ENCODE measurements around the gene DGKQ. TPM values are rescaled to one million over a fixed set of nuclear protein-coding genes. Genes with fewer than 3 reads are reported as not detected.
"Not testable (repeated sequence)": the region's sequence is repeated elsewhere in the genome, so short reads cannot be mapped to it uniquely, and the experiment has no call there.

DGKQ gene
- total RNA-seq, 2 experiments from 2014 or later, result 11.1 to 11.4 TPM

DNA sequence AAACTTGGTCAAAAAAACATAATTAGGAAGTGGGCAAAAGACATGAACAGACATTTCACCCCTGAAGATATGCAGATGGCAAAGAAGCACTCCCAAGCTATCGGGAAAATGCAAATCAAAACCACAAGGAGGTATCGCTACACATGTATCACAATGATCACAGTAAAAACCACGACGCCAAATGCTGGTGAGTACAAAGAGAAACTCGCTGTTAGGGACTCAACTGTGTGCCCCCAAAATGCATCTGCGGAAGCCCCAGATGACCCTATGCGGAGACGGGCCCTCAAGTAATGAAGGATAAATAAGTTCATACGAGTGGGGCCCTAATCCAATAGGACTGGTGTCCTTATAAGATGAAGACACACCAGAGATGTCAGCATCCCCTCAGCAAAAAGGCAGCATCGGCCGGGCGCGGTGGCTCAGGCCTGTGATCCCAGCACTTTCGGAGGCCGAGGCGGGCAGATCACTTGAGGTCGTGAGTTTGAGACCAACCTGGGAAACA lies 51.5 kb downstream of the DGKQ start:
- H3K4me1 Mint-ChIP-seq (ENCODE audit: low read depth), result peaks cover 63% of the 10 kb centered on the region
- POLR2A ChIA-PET, result no interaction called here
- intact Hi-C loops (cut with micrococcal nuclease), result loop anchor here (1.0 kb wide), 1 partner anchor 8 kb away; no protein-coding TSS in a partner anchor

DNA sequence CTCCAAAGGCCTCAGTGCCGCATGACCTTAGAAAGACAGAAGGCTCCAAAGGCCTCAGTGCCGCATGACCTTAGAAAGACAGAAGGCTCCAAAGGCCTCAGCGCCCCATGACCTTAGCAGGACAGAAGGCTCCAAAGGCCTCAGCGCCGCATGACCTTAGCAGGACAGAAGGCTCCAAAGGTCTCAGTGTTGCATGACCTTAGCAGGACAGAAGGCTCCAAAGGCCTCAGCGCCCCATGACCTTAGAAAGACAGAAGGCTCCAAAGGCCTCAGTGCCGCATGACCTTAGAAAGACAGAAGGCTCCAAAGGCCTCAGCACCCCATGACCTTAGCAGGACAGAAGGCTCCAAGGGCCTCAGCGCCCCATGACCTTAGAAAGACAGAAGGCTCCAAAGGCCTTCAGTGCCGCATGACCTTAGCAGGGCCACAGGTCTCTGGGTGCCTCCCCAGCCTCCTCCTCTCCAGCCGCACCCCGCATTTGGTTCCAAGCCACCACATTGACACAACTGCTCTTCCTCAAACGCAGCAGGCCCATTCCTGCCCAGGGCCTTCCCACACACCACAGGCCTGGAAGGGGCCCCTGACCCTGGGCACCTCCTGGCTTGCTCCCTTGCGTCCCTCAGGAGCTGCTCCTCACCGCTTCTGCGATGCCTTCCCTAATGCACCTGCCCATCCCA lies 54.2 kb downstream of the DGKQ start:
- Mint-ChIP-seq H3K4me1 (ENCODE audit: low read depth) (peaks cover 64% of the 10 kb centered on the region), H3K9me3 (peaks cover 12% of the 10 kb centered on the region), H3K36me3 (peaks cover 17% of the 10 kb centered on the region)
- ChIA-PET POLR2A (interaction anchor here (0.9 kb wide), 1 partner anchor 13 kb away, joined by 3 read pairs; the partner anchor contains the start of gene TMEM175), CTCF (interaction anchor here (0.6 kb wide), 1 partner anchor 68 kb away, joined by 3 read pairs; the partner anchor contains the start of gene IDUA)
- H3K27ac Mint-ChIP-seq; H3K4me3 Mint-ChIP-seq; intact Hi-C loops (cut with micrococcal nuclease); H3K27me3 Mint-ChIP-seq; DNase-seq: not testable (repeated sequence)

More for the DNA sequence above, 51.5 kb downstream of the DGKQ start:
- CTCF ChIA-PET, result interaction anchor here (0.7 to 1.6 kb wide), 4 partner anchors 10 to 180 kb away, joined by 3 to 5 read pairs (median 4); partner anchors contain the start of genes GAK, IDUA and TMEM175
- Mint-ChIP-seq H3K9me3 (peaks cover 12% of the 10 kb centered on the region), H3K36me3 (peaks cover 17% of the 10 kb centered on the region), H3K27ac (peak overlapping the region; percentile 55), H3K4me3 (peak overlapping the region; percentile 20), H3K27me3 (no peaks in the 10 kb centered on the region)
- DNase-seq, result peak; percentile 47

DNA sequence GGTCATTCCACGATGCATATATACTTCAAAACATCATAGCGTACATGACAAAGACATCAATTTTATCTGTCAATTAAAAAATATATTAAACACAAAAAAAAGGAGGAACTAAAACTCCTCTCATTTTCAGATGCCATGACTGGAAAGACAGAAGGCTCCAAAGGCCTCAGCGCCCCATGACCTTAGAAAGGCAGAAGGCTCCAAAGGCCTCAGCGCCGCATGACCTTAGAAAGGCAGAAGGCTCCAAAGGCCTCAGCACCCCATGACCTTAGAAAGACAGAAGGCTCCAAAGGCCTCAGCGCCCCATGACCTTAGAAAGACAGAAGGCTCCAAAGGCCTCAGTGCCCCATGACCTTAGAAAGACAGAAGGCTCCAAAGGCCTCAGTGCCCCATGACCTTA lies 54.8 kb downstream of the DGKQ start:
- peaks cover 62% of the 10 kb centered on the region for H3K4me1 Mint-ChIP-seq (ENCODE audit: low read depth)
- DNase-seq; POLR2A ChIA-PET; intact Hi-C loops (cut with micrococcal nuclease); H3K4me3 Mint-ChIP-seq; H3K27ac Mint-ChIP-seq; H3K27me3 Mint-ChIP-seq: not testable (repeated sequence)
- CTCF ChIA-PET, result interaction anchor here (0.6 to 1.1 kb wide), 2 partner anchors 16 to 239 kb away, joined by 3 read pairs; no protein-coding TSS in a partner anchor
- H3K36me3 Mint-ChIP-seq, result peaks cover 17% of the 10 kb centered on the region
- peaks cover 12% of the 10 kb centered on the region for H3K9me3 Mint-ChIP-seq

DNA sequence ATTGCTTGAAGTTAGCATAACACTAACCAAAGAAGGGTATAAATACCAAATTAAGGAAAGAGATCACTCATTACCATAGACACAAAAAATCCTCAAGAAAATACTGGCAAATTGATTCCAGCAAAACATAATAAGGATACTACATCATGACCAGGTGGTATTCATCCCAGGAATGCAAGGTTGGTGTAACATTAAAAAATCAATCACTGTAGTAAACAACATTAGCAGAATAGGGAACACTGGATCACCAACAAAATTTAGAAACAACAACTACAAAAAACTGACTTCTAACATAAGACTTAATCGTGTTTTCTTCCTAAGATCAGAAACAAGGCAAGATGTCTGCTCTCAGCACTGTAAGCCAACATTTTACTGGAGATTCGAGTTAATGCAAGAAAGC lies 55.4 kb downstream of the DGKQ start:
- intact Hi-C loops (cut with micrococcal nuclease), result no loop called here
- DNase-seq, result no peak

DNA sequence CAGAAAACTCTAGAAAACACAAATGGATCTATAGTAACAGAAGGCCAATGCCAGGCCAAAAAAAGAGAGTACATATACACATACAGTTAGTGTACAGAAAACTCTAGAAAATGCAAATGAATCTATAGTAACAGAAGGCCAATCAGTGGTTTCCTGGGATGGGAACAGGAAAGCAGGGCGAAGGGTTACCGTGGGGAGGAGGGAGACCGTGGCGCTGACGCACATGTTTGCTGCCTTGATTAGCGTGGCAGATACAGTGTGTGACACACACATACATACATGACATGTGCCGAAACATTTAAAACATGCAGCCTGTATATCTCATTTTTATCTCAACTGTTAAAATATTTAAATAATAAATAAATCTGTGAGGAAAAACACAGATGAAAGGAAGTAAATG lies 55.9 kb downstream of the DGKQ start:
- no peak overlapping the region for H3K27ac Mint-ChIP-seq
- peaks cover 56% of the 10 kb centered on the region for H3K4me1 Mint-ChIP-seq (ENCODE audit: low read depth)
- POLR2A ChIA-PET, result no interaction called here
- H3K27me3 Mint-ChIP-seq, result no peaks in the 10 kb centered on the region
- intact Hi-C loops (cut with micrococcal nuclease), result no loop called here
- H3K4me3 Mint-ChIP-seq, result no peak overlapping the region
- no peak for DNase-seq
- CTCF ChIA-PET, result interaction anchor here (0.6 to 1.1 kb wide), 2 partner anchors 15 to 61 kb away, joined by 3 read pairs; no protein-coding TSS in a partner anchor
- H3K9me3 Mint-ChIP-seq, result peaks cover 12% of the 10 kb centered on the region
- H3K36me3 Mint-ChIP-seq, result peaks cover 19% of the 10 kb centered on the region

More for the DNA sequence above, 55.4 kb downstream of the DGKQ start:
- H3K4me3 Mint-ChIP-seq, result no peak overlapping the region
- peaks cover 61% of the 10 kb centered on the region for H3K4me1 Mint-ChIP-seq (ENCODE audit: low read depth)
- peaks cover 17% of the 10 kb centered on the region for H3K36me3 Mint-ChIP-seq
- no peak overlapping the region for H3K27ac Mint-ChIP-seq
- CTCF ChIA-PET, result interaction anchor here (0.6 to 1.1 kb wide), 3 partner anchors 15 to 240 kb away, joined by 3 read pairs; no protein-coding TSS in a partner anchor
- H3K9me3 Mint-ChIP-seq, result peaks cover 12% of the 10 kb centered on the region
- POLR2A ChIA-PET, result no interaction called here
- no peaks in the 10 kb centered on the region for H3K27me3 Mint-ChIP-seq

DNA sequence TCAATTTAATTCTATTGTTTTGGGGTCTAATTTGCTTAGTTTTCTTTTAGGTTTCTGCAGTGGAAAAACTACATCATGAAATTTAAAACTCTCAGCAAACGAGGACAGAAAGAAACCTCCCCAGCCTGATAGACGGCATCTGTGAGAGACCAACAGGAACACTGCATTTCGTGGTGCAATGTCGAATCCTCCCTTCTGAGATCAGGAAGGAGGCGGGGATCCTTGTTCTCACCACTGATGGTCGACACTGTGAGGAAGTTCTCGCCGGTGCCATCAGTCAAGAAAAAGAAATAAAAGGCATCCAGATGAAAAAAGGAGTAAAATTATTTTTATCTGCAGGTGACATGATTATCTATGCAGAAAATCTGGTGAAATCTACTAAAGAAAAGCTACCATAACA lies 57.8 kb downstream of the DGKQ start:
- Mint-ChIP-seq H3K27me3 (no peaks in the 10 kb centered on the region), H3K36me3 (peaks cover 23% of the 10 kb centered on the region), H3K4me3 (no peak overlapping the region), H3K27ac (no peak overlapping the region), H3K9me3 (peaks cover 12% of the 10 kb centered on the region), H3K4me1 (ENCODE audit: low read depth) (peaks cover 39% of the 10 kb centered on the region)
- POLR2A ChIA-PET, result no interaction called here
- DNase-seq, result no peak
- intact Hi-C loops (cut with micrococcal nuclease), result no loop called here
- CTCF ChIA-PET, result no interaction called here

DNA sequence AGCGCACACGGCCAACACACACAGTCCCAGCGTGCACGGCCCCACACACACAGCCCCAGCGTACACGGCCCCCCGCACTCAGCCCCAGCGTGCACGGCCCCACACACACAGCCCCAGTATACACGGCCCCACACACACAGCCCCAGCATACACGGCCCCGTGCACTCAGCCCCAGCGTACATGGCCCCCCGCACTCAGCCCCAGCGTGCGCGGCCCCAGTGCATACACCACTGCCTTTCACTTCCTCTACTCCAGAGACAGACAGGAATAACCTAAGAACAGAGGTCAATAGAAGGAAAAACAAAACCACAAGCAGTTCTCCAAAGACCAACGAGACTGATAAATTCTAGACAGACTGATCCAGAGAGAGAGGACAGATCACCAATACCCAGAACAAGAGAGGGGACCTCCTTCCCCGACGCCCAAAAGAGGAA lies 58.3 kb downstream of the DGKQ start:
- intact Hi-C loops (cut with micrococcal nuclease), result no loop called here

DNA sequence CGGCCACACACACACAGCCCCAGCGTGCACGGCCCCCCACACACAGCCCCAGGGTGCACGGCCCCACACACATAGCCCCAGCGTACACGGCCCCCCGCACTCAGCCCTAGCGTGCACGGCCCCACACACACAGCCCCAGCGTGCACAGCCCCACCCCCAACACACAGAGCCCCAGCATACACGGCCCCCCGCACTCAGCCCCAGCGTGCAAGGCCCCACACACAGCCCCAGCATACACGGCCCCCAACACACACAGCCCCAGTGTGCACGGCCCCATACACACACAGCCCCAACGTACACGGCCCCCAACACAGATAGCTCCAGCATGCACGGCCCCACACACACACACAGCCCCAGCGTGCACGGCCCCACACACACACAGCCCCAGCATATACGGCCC lies 58.8 kb downstream of the DGKQ start:
- intact Hi-C loops (cut with micrococcal nuclease), result no loop called here
- Mint-ChIP-seq H3K4me3 (no peak overlapping the region), H3K4me1 (ENCODE audit: low read depth) (peaks cover 36% of the 10 kb centered on the region), H3K27me3 (no peaks in the 10 kb centered on the region), H3K27ac (no peak overlapping the region), H3K9me3 (peaks cover 12% of the 10 kb centered on the region), H3K36me3 (peaks cover 22% of the 10 kb centered on the region)
- no peak for DNase-seq
- ChIA-PET CTCF (no interaction called here), POLR2A (no interaction called here)

More for the DNA sequence above, 58.3 kb downstream of the DGKQ start:
- H3K36me3 Mint-ChIP-seq, result peaks cover 23% of the 10 kb centered on the region
- H3K9me3 Mint-ChIP-seq, result peaks cover 12% of the 10 kb centered on the region
- H3K4me1 Mint-ChIP-seq (ENCODE audit: low read depth), result peaks cover 39% of the 10 kb centered on the region
- no peak overlapping the region for H3K27ac Mint-ChIP-seq
- ChIA-PET CTCF (no interaction called here), POLR2A (no interaction called here)
- DNase-seq, result no peak
- no peaks in the 10 kb centered on the region for H3K27me3 Mint-ChIP-seq
- no peak overlapping the region for H3K4me3 Mint-ChIP-seq

DNA sequence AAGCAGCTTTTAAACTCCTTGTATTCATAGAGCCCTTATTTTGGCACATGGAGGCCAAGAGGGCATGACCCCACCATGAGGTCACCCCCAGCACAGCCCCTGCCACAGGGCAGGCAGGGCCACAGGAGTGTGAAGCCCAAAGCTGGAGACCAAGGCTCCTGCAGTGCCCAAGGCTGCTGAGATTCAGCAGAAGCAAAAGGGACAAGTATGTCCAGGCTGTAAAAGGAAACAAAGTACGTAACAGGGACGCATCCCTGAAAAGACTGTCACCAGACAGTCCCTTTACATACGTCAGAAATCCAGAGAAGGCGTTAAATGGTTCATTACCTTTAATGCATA lies 60.1 kb downstream of the DGKQ start:
- no peak for DNase-seq
- Mint-ChIP-seq H3K27me3 (no peaks in the 10 kb centered on the region), H3K27ac (no peak overlapping the region), H3K36me3 (peaks cover 21% of the 10 kb centered on the region), H3K4me1 (ENCODE audit: low read depth) (peaks cover 32% of the 10 kb centered on the region), H3K9me3 (peaks cover 10% of the 10 kb centered on the region), H3K4me3 (no peak overlapping the region)
- POLR2A ChIA-PET, result no interaction called here
- CTCF ChIA-PET, result no interaction called here
- intact Hi-C loops (cut with micrococcal nuclease), result no loop called here

DNA sequence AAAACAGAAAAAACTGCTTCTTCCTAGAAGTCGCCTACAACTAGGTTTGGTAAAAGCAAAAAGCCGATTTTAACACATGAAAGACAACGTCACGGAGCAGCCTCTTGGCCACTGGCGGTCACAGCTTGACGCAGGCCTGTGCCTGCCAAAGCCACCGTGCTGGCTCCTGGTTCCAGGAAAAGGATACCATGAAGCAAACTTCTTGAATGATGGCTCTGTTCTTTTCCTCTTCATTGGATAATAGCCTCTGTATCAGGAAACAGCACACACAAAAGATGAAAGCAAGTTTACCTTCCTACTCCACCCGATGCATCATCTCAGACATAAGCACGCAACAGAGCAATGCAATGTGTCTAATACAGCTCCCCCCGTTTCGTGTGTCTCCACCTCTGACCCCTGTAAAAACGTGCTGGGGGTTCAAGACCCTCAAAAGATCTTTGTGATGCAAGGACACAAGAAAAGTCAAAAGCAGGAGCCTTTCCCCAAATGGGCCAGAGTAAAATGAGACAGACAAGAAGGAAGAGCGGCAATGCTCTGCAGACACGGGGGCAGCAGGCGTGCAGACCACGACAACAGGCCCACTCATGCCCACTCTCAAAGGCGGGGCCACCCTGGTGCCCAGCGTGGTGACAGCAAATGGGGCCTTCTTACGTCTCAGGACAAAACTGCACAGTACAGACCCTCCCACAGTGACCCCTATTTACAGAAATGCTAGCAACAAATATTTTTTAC lies 60.7 kb downstream of the DGKQ start:
- H3K36me3 Mint-ChIP-seq, result peaks cover 16% of the 10 kb centered on the region
- peaks cover 4% of the 10 kb centered on the region for H3K9me3 Mint-ChIP-seq
- POLR2A ChIA-PET, result no interaction called here
- CTCF ChIA-PET, result no interaction called here
- H3K4me3 Mint-ChIP-seq, result no peak overlapping the region
- no peak for DNase-seq
- intact Hi-C loops (cut with micrococcal nuclease), result no loop called here
- no peak overlapping the region for H3K27ac Mint-ChIP-seq
- peaks cover 30% of the 10 kb centered on the region for H3K4me1 Mint-ChIP-seq (ENCODE audit: low read depth)
- H3K27me3 Mint-ChIP-seq, result no peaks in the 10 kb centered on the region

DNA sequence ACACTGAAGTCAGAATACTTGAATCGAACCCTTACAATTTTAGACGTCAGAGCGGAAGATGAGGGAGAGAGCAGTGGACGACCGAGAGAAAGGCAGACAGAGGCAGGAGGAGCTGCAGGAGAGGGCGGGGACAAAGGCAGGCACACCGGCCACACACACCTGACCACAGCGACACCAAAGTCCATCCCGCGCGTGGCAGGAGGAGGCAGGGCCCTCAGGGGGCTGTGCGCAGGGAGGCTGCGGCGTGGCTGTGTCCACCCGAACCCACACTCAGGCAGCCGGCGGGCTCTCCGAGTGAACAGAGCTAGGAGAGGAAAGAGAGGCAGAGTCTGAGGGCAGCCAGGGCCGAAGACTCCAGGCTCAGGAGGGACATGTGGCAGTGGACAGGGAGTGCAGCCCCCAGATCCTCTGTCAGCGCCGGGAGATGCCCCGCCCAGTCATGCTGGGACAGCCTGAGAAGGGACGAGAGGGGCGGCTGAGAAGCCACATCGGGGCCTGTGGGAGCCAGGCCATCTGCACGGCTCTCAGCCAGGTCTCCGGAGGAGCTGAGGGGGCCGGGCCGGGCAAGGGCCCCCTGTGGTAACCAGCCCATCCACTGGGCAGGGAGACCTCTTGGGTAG lies 61.4 kb downstream of the DGKQ start:
- Mint-ChIP-seq H3K4me3 (no peak overlapping the region), H3K4me1 (ENCODE audit: low read depth) (peaks cover 24% of the 10 kb centered on the region), H3K27me3 (no peaks in the 10 kb centered on the region), H3K9me3 (no peaks in the 10 kb centered on the region), H3K27ac (no peak overlapping the region), H3K36me3 (peaks cover 14% of the 10 kb centered on the region)
- no peak for DNase-seq
- POLR2A ChIA-PET, result interaction anchor here (0.6 kb wide), 1 partner anchor 419 kb away, joined by 4 read pairs; no protein-coding TSS in a partner anchor
- intact Hi-C loops (cut with micrococcal nuclease), result no loop called here
- CTCF ChIA-PET, result no interaction called here

DNA sequence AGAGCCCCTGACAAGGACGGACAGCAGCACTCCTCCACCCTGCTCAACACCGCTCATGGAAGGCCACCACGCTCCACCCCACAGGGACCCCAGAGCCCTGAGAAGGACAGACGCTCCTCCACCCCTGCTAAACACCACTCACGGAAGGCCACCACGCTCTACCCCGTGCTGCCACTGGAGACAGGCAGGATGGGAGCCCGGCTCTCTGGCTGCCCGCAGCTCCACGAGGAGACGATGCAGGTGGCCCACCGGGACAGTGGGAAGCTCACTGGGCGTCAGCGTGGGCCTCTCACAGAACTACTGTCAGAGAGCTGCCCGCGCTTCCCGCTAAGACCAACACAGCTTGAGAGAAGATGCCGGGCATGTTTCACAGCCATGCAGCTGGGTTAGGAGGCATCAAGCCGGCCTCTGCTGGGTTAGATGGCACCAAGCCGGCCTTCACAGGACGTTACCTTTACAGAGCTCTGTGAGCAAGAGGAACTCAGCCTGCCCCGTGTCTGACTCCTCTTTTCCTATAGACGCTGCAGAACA lies 62.1 kb downstream of the DGKQ start:
- no peaks in the 10 kb centered on the region for H3K9me3 Mint-ChIP-seq
- CTCF ChIA-PET, result no interaction called here

More for the DNA sequence above, 62.1 kb downstream of the DGKQ start:
- H3K4me1 Mint-ChIP-seq (ENCODE audit: low read depth), result peaks cover 17% of the 10 kb centered on the region
- no peak overlapping the region for H3K4me3 Mint-ChIP-seq
- no peaks in the 10 kb centered on the region for H3K27me3 Mint-ChIP-seq
- intact Hi-C loops (cut with micrococcal nuclease), result no loop called here
- DNase-seq, result no peak
- POLR2A ChIA-PET, result interaction anchor here (0.6 kb wide), 1 partner anchor 419 kb away, joined by 4 read pairs; no protein-coding TSS in a partner anchor
- H3K27ac Mint-ChIP-seq, result no peak overlapping the region
- H3K36me3 Mint-ChIP-seq, result peaks cover 20% of the 10 kb centered on the region

Data from activated CD4-positive, alpha-beta memory T cell treated with anti-CD3 and anti-CD28 coated beads for 36 hours (primary cell).